GM23338 (cell line): ENCODE measurements around the gene CHAD. TPM values are rescaled to one million over a fixed set of nuclear protein-coding genes. Genes with fewer than 3 reads are reported as not detected.

Experiments
- ATAC-seq: fragments of 200-7000 bp; cut with Tn5 transposase; 3 replicates; pipeline ENCODE4 v1.9.1; 2020
- DNase-seq: peaks from one replicate; pipeline ENCODE4 v3.0.0-alpha.2; 2015; ENCODE audit warnings: low spot score
- H2AFZ ChIP-seq: fragments of 200-600 bp; sonication (generic); 2 replicates; pipeline ENCODE4 v1.8.0; 2016; ENCODE audit warnings: antibody characterized with exemption, mild to moderate bottlenecking, moderate library complexity
- H3F3A ChIP-seq: fragments of 200-600 bp; sonication (generic); replicated peaks from 2 replicates; pipeline ENCODE4 v1.8.0; 2017; ENCODE audit warnings: antibody characterized with exemption, mixed run types, low read depth
- H3K27ac ChIP-seq: fragments of 200-600 bp; sonication (generic); 2 replicates; pipeline ENCODE4 v1.6.1; 2016; ENCODE audit warnings: low read depth
- H3K27me3 ChIP-seq: fragments of 200-600 bp; sonication (generic); 2 replicates; pipeline ENCODE4 v1.8.0; 2016; ENCODE audit warnings: mild to moderate bottlenecking, mixed run types, moderate library complexity; ENCODE audit not compliant: insufficient read depth
- H3K36me3 ChIP-seq: fragments of 200-600 bp; sonication (generic); 2 replicates; pipeline ENCODE4 v1.8.0; 2016; ENCODE audit warnings: mild to moderate bottlenecking; ENCODE audit not compliant: insufficient read depth
- H3K4me1 ChIP-seq: fragments of 200-600 bp; sonication (generic); 2 replicates; pipeline ENCODE4 v1.8.0; 2016; ENCODE audit warnings: mild to moderate bottlenecking, moderate library complexity; ENCODE audit not compliant: insufficient read depth
- H3K4me2 ChIP-seq: fragments of 200-600 bp; sonication (generic); 2 replicates; pipeline ENCODE4 v1.7.1; 2017; ENCODE audit warnings: mixed run types
- H3K4me3 ChIP-seq: fragments of 200-600 bp; sonication (generic); 2 replicates; pipeline ENCODE4 v1.6.1; 2016; ENCODE audit warnings: mixed run types
- H3K79me2 ChIP-seq: fragments of 200-600 bp; sonication (generic); replicated peaks from 2 replicates; pipeline ENCODE4 v1.8.0; 2017; ENCODE audit warnings: mild to moderate bottlenecking; ENCODE audit not compliant: insufficient read depth
- H3K9me2 ChIP-seq: fragments of 200-600 bp; sonication (generic); 2 replicates; pipeline ENCODE4 v1.8.0; 2017; ENCODE audit not compliant: insufficient read depth
- H4K20me1 ChIP-seq: fragments of 200-600 bp; sonication (generic); replicated peaks from 2 replicates; pipeline ENCODE4 v1.8.0; 2017; ENCODE audit warnings: mild to moderate bottlenecking; ENCODE audit not compliant: insufficient read depth
- H3K27ac Mint-ChIP-seq: 2 replicates; pipeline ENCODE4 v1.8.0; 2020; ENCODE audit warnings: inconsistent platforms, mild to moderate bottlenecking, moderate library complexity, mixed read lengths
- H3K27me3 Mint-ChIP-seq: 3 replicates; pipeline ENCODE4 v1.8.0; 2022; ENCODE audit warnings: low read depth, mild to moderate bottlenecking, moderate library complexity, mixed read lengths, inconsistent platforms; ENCODE audit not compliant: insufficient read depth, poor library complexity
- H3K36me3 Mint-ChIP-seq: 3 replicates; pipeline ENCODE4 v1.8.0; 2021; ENCODE audit warnings: low read depth, mild to moderate bottlenecking, inconsistent platforms, moderate library complexity, mixed read lengths
- H3K4me1 Mint-ChIP-seq: 3 replicates; pipeline ENCODE4 v1.8.0; 2020; ENCODE audit warnings: mild to moderate bottlenecking, inconsistent platforms, mixed read lengths
- H3K4me3 Mint-ChIP-seq: 3 replicates; pipeline ENCODE4 v1.8.0; 2021; ENCODE audit warnings: moderate library complexity, mild to moderate bottlenecking, inconsistent platforms, mixed read lengths
- H3K9me3 Mint-ChIP-seq: 3 replicates; pipeline ENCODE4 v1.8.0; 2020; ENCODE audit warnings: moderate library complexity, mild to moderate bottlenecking, inconsistent platforms, mixed read lengths
- CREB1 ChIP-seq: fragments of 250-450 bp; sonication (Bioruptor Pico); IDR thresholded peaks from 2 replicates; pipeline ENCODE4 v1.5.0; 2020; ENCODE audit warnings: low read depth, mild to moderate bottlenecking, moderate library complexity
- EZH2 ChIP-seq: fragments of 200-600 bp; sonication (generic); IDR thresholded peaks from one replicate; pipeline ENCODE4 v1.8.0; 2017; ENCODE audit warnings: antibody characterized with exemption, mild to moderate bottlenecking, low read depth; ENCODE audit not compliant: unreplicated experiment
- JUNB ChIP-seq: IDR thresholded peaks from one replicate; pipeline ENCODE4 v1.6.1; 2016; ENCODE audit warnings: antibody characterized with exemption; ENCODE audit not compliant: unreplicated experiment
- NANOG ChIP-seq: IDR thresholded peaks from 2 replicates; pipeline ENCODE4 v1.6.1; 2016; ENCODE audit warnings: antibody characterized with exemption, borderline replicate concordance
- POLR2AphosphoS5 ChIP-seq: IDR thresholded peaks from 2 replicates; pipeline ENCODE4 v1.6.1; 2016; ENCODE audit warnings: antibody characterized with exemption, low read depth
- ZNF114 ChIP-seq: fragments of 250-450 bp; sonication (Bioruptor Pico); IDR thresholded peaks from 2 replicates; pipeline ENCODE4 v1.5.0; 2020; ENCODE audit warnings: mild to moderate bottlenecking, moderate library complexity
- ZNF331 ChIP-seq: fragments of 250-450 bp; sonication (Bioruptor Pico); IDR thresholded peaks from 2 replicates; pipeline ENCODE4 v1.5.0; 2020; ENCODE audit warnings: low read depth, mild to moderate bottlenecking, moderate library complexity
- polyA plus RNA-seq: library from polyadenylated mRNA; unstranded; fragments of >200 nt; fragmentation: Nextera tagmentation; extraction: Ambion mirVana; gene quantifications from 2 replicates; pipeline ENCODE4 v1.2.1, GENCODE V29; 2016
- total RNA-seq: library from RNA; depleted of rRNA; stranded (reverse); fragments of >200 nt; shearing (Covaris generic); gene quantifications from 2 replicates; pipeline ENCODE4 v1.2.3, GENCODE V29; 2014
- TF ChIP-seq, protein P1 (sequence below): fragments of 250-450 bp; sonication (Bioruptor Pico); IDR thresholded peaks from 2 replicates; pipeline ENCODE4 v1.5.0; 2020; ENCODE audit warnings: mild to moderate bottlenecking, moderate library complexity
- TF ChIP-seq, protein P2 (sequence below): IDR thresholded peaks from 2 replicates; pipeline ENCODE4 v1.6.1; 2016; ENCODE audit warnings: antibody characterized with exemption
- TF ChIP-seq, protein P3 (sequence below), 2 experiments: fragments of 200-600 bp in 1 of 2; sonication (generic) in 1 of 2; conservative IDR thresholded peaks; 2 replicates each; pipeline versions ENCODE4 v1.5.1 to v1.6.1; 2016 to 2017; ENCODE audit warnings: antibody characterized with exemption in 2 of 2, low read depth in 2 of 2, mild to moderate bottlenecking in 2 of 2, moderate library complexity in 1 of 2
- TF ChIP-seq, protein P4 (sequence below): IDR thresholded peaks from one replicate; pipeline ENCODE4 v1.6.1; 2018; ENCODE audit warnings: antibody characterized with exemption; ENCODE audit not compliant: unreplicated experiment

CHAD gene
- total and polyA plus RNA-seq, 2 experiments from 2014 or later = 0.18 TPM; not detected in 1

GRCh38 chr17:50473901-50474300 is 5.2 kb upstream of the CHAD start:
- Mint-ChIP-seq H3K4me3 (no peak overlapping the region), H3K4me1 (peaks cover 18% of the 10 kb centered on the region), H3K36me3 (peaks cover 4% of the 10 kb centered on the region; the same call in 1 of the 3 replicates), H3K27ac (no peak overlapping the region), H3K9me3 (no peaks in the 10 kb centered on the region; the same call in 2 of the 3 replicates), H3K27me3 (peaks cover 18% of the 10 kb centered on the region)
- Histone ChIP-seq H3K9me2 (no peaks in the 10 kb centered on the region), H3K36me3 (no peaks in the 10 kb centered on the region), H4K20me1 (peaks cover 7% of the 10 kb centered on the region; the same call in 1 of the 2 replicates), H3K27ac (no peak overlapping the region), H3K79me2 (no peaks in the 10 kb centered on the region), H3F3A (0 out of 2 replicates have a peak, but pooled peaks cover 16% of the 10 kb centered on the region), H3K27me3 (peaks cover 25% of the 10 kb centered on the region), H2AFZ (no peak overlapping the region), H3K4me3 (no peak overlapping the region), H3K4me1 (peaks cover 11% of the 10 kb centered on the region; the same call in 1 of the 2 replicates), H3K4me2 (no peak overlapping the region)
- DNase-seq (no peak), ATAC-seq (no peak)
- TF ChIP-seq JUNB = no peak
- TF ChIP-seq ZNF114 = no peak
- TF ChIP-seq NANOG = no peak
- TF ChIP-seq, protein P1, sequence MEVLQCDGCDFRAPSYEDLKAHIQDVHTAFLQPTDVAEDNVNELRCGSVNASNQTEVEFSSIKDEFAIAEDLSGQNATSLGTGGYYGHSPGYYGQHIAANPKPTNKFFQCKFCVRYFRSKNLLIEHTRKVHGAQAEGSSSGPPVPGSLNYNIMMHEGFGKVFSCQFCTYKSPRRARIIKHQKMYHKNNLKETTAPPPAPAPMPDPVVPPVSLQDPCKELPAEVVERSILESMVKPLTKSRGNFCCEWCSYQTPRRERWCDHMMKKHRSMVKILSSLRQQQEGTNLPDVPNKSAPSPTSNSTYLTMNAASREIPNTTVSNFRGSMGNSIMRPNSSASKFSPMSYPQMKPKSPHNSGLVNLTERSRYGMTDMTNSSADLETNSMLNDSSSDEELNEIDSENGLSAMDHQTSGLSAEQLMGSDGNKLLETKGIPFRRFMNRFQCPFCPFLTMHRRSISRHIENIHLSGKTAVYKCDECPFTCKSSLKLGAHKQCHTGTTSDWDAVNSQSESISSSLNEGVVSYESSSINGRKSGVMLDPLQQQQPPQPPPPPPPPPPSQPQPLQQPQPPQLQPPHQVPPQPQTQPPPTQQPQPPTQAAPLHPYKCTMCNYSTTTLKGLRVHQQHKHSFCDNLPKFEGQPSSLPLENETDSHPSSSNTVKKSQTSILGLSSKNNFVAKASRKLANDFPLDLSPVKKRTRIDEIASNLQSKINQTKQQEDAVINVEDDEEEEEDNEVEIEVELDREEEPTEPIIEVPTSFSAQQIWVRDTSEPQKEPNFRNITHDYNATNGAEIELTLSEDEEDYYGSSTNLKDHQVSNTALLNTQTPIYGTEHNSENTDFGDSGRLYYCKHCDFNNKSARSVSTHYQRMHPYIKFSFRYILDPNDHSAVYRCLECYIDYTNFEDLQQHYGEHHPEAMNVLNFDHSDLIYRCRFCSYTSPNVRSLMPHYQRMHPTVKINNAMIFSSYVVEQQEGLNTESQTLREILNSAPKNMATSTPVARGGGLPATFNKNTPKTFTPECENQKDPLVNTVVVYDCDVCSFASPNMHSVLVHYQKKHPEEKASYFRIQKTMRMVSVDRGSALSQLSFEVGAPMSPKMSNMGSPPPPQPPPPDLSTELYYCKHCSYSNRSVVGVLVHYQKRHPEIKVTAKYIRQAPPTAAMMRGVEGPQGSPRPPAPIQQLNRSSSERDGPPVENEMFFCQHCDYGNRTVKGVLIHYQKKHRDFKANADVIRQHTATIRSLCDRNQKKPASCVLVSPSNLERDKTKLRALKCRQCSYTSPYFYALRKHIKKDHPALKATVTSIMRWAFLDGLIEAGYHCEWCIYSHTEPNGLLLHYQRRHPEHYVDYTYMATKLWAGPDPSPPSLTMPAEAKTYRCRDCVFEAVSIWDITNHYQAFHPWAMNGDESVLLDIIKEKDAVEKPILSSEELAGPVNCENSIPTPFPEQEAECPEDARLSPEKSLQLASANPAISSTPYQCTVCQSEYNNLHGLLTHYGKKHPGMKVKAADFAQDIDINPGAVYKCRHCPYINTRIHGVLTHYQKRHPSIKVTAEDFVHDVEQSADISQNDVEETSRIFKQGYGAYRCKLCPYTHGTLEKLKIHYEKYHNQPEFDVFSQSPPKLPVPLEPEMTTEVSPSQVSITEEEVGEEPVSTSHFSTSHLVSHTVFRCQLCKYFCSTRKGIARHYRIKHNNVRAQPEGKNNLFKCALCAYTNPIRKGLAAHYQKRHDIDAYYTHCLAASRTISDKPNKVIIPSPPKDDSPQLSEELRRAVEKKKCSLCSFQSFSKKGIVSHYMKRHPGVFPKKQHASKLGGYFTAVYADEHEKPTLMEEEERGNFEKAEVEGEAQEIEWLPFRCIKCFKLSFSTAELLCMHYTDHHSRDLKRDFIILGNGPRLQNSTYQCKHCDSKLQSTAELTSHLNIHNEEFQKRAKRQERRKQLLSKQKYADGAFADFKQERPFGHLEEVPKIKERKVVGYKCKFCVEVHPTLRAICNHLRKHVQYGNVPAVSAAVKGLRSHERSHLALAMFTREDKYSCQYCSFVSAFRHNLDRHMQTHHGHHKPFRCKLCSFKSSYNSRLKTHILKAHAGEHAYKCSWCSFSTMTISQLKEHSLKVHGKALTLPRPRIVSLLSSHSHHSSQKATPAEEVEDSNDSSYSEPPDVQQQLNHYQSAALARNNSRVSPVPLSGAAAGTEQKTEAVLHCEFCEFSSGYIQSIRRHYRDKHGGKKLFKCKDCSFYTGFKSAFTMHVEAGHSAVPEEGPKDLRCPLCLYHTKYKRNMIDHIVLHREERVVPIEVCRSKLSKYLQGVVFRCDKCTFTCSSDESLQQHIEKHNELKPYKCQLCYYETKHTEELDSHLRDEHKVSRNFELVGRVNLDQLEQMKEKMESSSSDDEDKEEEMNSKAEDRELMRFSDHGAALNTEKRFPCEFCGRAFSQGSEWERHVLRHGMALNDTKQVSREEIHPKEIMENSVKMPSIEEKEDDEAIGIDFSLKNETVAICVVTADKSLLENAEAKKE (CRISPR knock-in tag) = no peak
- TF ChIP-seq, protein P2, sequence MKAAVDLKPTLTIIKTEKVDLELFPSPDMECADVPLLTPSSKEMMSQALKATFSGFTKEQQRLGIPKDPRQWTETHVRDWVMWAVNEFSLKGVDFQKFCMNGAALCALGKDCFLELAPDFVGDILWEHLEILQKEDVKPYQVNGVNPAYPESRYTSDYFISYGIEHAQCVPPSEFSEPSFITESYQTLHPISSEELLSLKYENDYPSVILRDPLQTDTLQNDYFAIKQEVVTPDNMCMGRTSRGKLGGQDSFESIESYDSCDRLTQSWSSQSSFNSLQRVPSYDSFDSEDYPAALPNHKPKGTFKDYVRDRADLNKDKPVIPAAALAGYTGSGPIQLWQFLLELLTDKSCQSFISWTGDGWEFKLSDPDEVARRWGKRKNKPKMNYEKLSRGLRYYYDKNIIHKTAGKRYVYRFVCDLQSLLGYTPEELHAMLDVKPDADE = no peak
- TF ChIP-seq EZH2 = no peak
- TF ChIP-seq POLR2AphosphoS5 = no peak
- TF ChIP-seq, protein P3, sequence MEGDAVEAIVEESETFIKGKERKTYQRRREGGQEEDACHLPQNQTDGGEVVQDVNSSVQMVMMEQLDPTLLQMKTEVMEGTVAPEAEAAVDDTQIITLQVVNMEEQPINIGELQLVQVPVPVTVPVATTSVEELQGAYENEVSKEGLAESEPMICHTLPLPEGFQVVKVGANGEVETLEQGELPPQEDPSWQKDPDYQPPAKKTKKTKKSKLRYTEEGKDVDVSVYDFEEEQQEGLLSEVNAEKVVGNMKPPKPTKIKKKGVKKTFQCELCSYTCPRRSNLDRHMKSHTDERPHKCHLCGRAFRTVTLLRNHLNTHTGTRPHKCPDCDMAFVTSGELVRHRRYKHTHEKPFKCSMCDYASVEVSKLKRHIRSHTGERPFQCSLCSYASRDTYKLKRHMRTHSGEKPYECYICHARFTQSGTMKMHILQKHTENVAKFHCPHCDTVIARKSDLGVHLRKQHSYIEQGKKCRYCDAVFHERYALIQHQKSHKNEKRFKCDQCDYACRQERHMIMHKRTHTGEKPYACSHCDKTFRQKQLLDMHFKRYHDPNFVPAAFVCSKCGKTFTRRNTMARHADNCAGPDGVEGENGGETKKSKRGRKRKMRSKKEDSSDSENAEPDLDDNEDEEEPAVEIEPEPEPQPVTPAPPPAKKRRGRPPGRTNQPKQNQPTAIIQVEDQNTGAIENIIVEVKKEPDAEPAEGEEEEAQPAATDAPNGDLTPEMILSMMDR (conservative IDR thresholded peaks at IDR 0.05; ENCODE audit: low read depth in 2 of 2) = no peak
- no peak for TF ChIP-seq ZNF331 (CRISPR knock-in tag)
- TF ChIP-seq, protein P4, sequence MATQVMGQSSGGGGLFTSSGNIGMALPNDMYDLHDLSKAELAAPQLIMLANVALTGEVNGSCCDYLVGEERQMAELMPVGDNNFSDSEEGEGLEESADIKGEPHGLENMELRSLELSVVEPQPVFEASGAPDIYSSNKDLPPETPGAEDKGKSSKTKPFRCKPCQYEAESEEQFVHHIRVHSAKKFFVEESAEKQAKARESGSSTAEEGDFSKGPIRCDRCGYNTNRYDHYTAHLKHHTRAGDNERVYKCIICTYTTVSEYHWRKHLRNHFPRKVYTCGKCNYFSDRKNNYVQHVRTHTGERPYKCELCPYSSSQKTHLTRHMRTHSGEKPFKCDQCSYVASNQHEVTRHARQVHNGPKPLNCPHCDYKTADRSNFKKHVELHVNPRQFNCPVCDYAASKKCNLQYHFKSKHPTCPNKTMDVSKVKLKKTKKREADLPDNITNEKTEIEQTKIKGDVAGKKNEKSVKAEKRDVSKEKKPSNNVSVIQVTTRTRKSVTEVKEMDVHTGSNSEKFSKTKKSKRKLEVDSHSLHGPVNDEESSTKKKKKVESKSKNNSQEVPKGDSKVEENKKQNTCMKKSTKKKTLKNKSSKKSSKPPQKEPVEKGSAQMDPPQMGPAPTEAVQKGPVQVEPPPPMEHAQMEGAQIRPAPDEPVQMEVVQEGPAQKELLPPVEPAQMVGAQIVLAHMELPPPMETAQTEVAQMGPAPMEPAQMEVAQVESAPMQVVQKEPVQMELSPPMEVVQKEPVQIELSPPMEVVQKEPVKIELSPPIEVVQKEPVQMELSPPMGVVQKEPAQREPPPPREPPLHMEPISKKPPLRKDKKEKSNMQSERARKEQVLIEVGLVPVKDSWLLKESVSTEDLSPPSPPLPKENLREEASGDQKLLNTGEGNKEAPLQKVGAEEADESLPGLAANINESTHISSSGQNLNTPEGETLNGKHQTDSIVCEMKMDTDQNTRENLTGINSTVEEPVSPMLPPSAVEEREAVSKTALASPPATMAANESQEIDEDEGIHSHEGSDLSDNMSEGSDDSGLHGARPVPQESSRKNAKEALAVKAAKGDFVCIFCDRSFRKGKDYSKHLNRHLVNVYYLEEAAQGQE = no peak
- no peak for TF ChIP-seq CREB1 (CRISPR knock-in tag)
